Activated CD8-positive, alpha-beta T cell treated with anti-CD3 and anti-CD28 coated beads for 36 hours (primary cell): ENCODE data around the gene CBR3. TPM values are rescaled to one million over a fixed set of nuclear protein-coding genes. Genes with fewer than 3 reads are reported as not detected.

ENCODE experiments used
- ATAC-seq: fragments of 200-7000 bp; cut with Tn5 transposase; one replicate; pipeline ENCODE4 v1.10.0; 2021; ENCODE audit warnings: mild to moderate bottlenecking, moderate library complexity
- CTCF ChIA-PET: fragments of 350-600 bp; sonication (Branson Sonifier 250); formaldehyde crosslinking; loops from one replicate; lab custom pipeline; 2021; ENCODE audit warnings: antibody characterized with exemption; lab: Charles Lee
- POLR2A ChIA-PET: fragments of 350-600 bp; sonication (Branson Sonifier 250); formaldehyde crosslinking; loops from one replicate; lab custom pipeline; 2021; ENCODE audit warnings: antibody characterized with exemption; lab: Charles Lee
- DNase-seq: peaks from one replicate; pipeline ENCODE4 v3.0.0-alpha.2; 2020
- H3K27ac Mint-ChIP-seq: one replicate; pipeline ENCODE4 v1.8.0; 2021; ENCODE audit warnings: mild to moderate bottlenecking, mixed read lengths
- H3K27me3 Mint-ChIP-seq: one replicate; pipeline ENCODE4 v1.8.0; 2021; ENCODE audit warnings: mixed read lengths
- H3K36me3 Mint-ChIP-seq: one replicate; pipeline ENCODE4 v1.8.0; 2021; ENCODE audit warnings: low read depth, mixed read lengths
- H3K4me1 Mint-ChIP-seq: one replicate; pipeline ENCODE4 v1.8.0; 2021; ENCODE audit warnings: low read depth, mixed read lengths
- H3K4me3 Mint-ChIP-seq: one replicate; pipeline ENCODE4 v1.8.0; 2021; ENCODE audit warnings: mild to moderate bottlenecking, moderate library complexity, mixed read lengths
- H3K9me3 Mint-ChIP-seq: one replicate; pipeline ENCODE4 v1.8.0; 2021; ENCODE audit warnings: mixed read lengths
- CTCF ChIP-seq: fragments of 200-600 bp; IDR thresholded peaks from one replicate; pipeline ENCODE4 v1.8.0; 2022; ENCODE audit warnings: antibody characterized with exemption, mild to moderate bottlenecking
- intact Hi-C: fragments of 100-400 bp; cut with micrococcal nuclease; formaldehyde crosslinking; loops from one replicate; pipeline ENCODE4 v1.10.0; 2022
- total RNA-seq, 2 experiments: library from RNA; stranded (reverse); gene quantifications; one replicate each; pipeline ENCODE4 v1.2.3, GENCODE V29; 2021

CBR3 gene
- total RNA-seq, 2 experiments from 2014 or later, result 13.5 to 14.8 TPM

- H3K4me1 Mint-ChIP-seq, result peaks cover 10% of the 10 kb centered on the region
- TF ChIP-seq CTCF, result no peak
- no peak overlapping the region for H3K4me3 Mint-ChIP-seq
- ChIA-PET POLR2A (interaction anchor here (0.6 to 1.4 kb wide), 2 partner anchors 9 to 233 kb away, joined by 3 to 5 read pairs; no protein-coding TSS in a partner anchor), CTCF (no interaction called here)
- H3K36me3 Mint-ChIP-seq, result peaks cover 4% of the 10 kb centered on the region
- DNase-seq (no peak), ATAC-seq (no peak)
- H3K27me3 Mint-ChIP-seq, result no peaks in the 10 kb centered on the region
- intact Hi-C loops, result no loop called here
- no peaks in the 10 kb centered on the region for H3K9me3 Mint-ChIP-seq
- no peak overlapping the region for H3K27ac Mint-ChIP-seq
These were observed 49.7 kb downstream of the CBR3 start for GRCh38 chr21:36184545-36184944.

GRCh38 chr21:36185523-36185922, 50.6 kb downstream of the CBR3 start:
- H3K27me3 Mint-ChIP-seq, result no peaks in the 10 kb centered on the region
- intact Hi-C loops, result no loop called here
- no peak for TF ChIP-seq CTCF
- H3K9me3 Mint-ChIP-seq, result no peaks in the 10 kb centered on the region
- H3K36me3 Mint-ChIP-seq, result peaks cover 4% of the 10 kb centered on the region
- ATAC-seq, result no peak
- ChIA-PET POLR2A (interaction anchor here (1.4 kb wide), 1 partner anchor 10 kb away, joined by 5 read pairs; no protein-coding TSS in a partner anchor), CTCF (no interaction called here)
- DNase-seq, result no peak
- H3K4me3 Mint-ChIP-seq, result no peak overlapping the region
- H3K4me1 Mint-ChIP-seq, result peaks cover 10% of the 10 kb centered on the region
- H3K27ac Mint-ChIP-seq, result no peak overlapping the region

GRCh38 chr21:36186081-36186480, 51.2 kb downstream of the CBR3 start:
- POLR2A ChIA-PET, result no interaction called here
- CTCF ChIA-PET, result interaction anchor here (1.1 kb wide), 1 partner anchor 33 kb away, joined by 4 read pairs; no protein-coding TSS in a partner anchor

GRCh38 chr21:36186506-36187399, 51.9 kb downstream of the CBR3 start:
- ATAC-seq (no peak), DNase-seq (no peak)
- CTCF ChIA-PET, result interaction anchor here (1.1 to 1.6 kb wide), 3 partner anchors 28 to 45 kb away, joined by 3 to 4 read pairs (median 4); no protein-coding TSS in a partner anchor
- no peaks in the 10 kb centered on the region for H3K27me3 Mint-ChIP-seq
- intact Hi-C loops, result no loop called here
- no peak overlapping the region for H3K4me3 Mint-ChIP-seq
- peaks cover 4% of the 10 kb centered on the region for H3K36me3 Mint-ChIP-seq
- peak overlapping the region; percentile 13 for H3K27ac Mint-ChIP-seq
- no peak for TF ChIP-seq CTCF
- POLR2A ChIA-PET, result no interaction called here
- H3K9me3 Mint-ChIP-seq, result no peaks in the 10 kb centered on the region
- peaks cover 10% of the 10 kb centered on the region for H3K4me1 Mint-ChIP-seq

More at GRCh38 chr21:36186081-36186480, 51.2 kb downstream of the CBR3 start:
- Mint-ChIP-seq H3K27ac (peak overlapping the region; percentile 13), H3K36me3 (peaks cover 4% of the 10 kb centered on the region), H3K9me3 (no peaks in the 10 kb centered on the region), H3K4me3 (no peak overlapping the region), H3K27me3 (no peaks in the 10 kb centered on the region), H3K4me1 (peaks cover 10% of the 10 kb centered on the region)
- ATAC-seq, result no peak
- TF ChIP-seq CTCF, result no peak
- intact Hi-C loops, result no loop called here
- no peak for DNase-seq
